ENCODE data around the gene UBE3D.

DNA sequence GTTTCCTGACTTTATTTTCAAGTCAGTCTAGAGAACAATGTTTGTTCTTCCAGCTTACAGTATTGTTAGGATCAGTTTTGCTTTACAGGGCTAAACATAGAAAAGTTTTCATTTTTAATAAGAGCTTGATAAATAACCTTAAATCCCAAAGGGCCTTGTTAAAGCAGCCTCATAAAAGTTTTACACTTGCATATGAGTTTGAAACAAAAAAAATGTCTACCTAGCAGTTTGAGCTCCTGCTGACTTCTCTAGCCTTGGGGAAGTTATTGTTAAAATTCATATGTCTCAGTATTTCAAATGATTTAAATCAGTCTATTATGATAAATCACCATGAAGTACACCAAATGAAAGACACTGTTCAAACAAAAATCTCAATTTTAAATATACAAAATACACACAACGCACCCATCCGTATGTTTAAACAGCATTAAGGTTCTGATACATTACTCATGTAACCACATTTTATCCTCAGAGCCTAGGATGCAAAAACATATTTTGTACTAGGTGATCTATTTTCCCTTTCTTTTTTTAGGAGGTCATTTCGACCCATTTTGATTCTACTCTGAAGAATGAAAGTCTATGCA lies 87.2 kb downstream of the UBE3D start:
- TF ChIP-seq, protein P1, sequence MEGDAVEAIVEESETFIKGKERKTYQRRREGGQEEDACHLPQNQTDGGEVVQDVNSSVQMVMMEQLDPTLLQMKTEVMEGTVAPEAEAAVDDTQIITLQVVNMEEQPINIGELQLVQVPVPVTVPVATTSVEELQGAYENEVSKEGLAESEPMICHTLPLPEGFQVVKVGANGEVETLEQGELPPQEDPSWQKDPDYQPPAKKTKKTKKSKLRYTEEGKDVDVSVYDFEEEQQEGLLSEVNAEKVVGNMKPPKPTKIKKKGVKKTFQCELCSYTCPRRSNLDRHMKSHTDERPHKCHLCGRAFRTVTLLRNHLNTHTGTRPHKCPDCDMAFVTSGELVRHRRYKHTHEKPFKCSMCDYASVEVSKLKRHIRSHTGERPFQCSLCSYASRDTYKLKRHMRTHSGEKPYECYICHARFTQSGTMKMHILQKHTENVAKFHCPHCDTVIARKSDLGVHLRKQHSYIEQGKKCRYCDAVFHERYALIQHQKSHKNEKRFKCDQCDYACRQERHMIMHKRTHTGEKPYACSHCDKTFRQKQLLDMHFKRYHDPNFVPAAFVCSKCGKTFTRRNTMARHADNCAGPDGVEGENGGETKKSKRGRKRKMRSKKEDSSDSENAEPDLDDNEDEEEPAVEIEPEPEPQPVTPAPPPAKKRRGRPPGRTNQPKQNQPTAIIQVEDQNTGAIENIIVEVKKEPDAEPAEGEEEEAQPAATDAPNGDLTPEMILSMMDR (IDR thresholded peaks at IDR 0.05) = no peak
- no peak for TF ChIP-seq POLR2A (IDR thresholded peaks at IDR 0.05)

Measured in Peyer's patch (tissue), 4 donors.